HG03060 (cell line): ENCODE data around the gene MICU2.

ENCODE experiments used
- ATAC-seq: cut with Tn5 transposase; IDR thresholded peaks from one replicate; pipeline ENCODE4 v1.9.1; 2021; ENCODE audit warnings: low read depth, moderate number of reproducible peaks; ENCODE audit not compliant: unreplicated experiment

Gene MICU2

DNA sequence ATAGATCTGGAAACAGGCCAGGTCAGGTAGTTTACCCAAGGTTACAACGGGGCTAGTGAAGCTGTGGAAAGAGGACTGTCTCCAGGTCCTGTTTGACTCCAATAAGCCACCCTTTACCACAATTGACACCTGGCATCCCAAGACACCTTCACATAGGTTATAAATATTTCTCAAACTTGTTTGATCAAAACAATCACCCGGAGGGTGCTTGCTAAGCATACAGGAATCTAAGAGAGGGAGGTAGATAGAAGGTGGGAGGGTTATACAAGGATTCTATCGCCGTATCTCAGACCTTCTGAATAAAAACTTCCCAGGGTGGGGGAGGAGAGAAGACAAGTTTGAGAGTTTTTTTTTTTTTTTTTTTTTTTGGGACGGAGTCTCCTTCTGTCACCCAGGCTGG lies 55.4 kb downstream of the MICU2 start:
- no peak for ATAC-seq

DNA sequence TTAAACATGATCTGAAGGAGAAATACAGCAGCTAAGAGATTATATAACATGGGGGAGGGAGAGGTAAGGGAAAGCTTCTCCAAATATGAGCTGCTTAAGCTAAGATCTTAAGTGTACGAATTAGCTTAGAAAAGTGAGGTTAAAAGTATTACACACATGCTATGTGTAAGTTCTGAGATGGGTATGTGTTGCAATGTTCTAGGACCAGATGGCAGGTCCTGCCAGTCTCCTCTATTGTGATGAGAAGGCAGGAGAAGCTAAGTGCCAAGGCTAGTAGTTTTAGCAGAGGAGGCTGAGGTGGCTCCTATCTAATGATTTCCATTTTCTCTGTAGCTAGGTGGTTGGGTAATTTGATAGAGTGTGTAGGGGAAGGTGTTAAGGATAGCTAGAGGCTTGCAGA lies 57.6 kb downstream of the MICU2 start:
- ATAC-seq, result no peak

DNA sequence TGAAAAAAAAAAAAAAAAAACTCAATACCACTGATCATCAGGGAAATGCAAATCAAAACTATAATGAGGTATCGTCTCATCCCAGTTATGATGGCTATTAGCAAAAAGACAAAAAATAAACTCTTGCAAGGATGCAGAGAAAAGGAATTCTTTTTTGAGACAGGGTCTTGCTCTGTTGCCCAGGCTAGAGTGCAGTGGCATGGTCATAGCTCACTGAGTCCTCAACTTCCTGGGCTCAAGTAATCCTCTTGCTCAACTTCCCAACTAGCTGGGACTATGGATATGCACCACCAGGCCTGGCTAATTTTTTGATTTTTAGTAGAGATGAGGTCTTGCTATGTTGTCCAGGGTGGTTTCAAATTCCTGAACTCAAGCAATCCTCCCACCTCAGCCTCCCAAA lies 59.5 kb downstream of the MICU2 start:
- ATAC-seq, result no peak

DNA sequence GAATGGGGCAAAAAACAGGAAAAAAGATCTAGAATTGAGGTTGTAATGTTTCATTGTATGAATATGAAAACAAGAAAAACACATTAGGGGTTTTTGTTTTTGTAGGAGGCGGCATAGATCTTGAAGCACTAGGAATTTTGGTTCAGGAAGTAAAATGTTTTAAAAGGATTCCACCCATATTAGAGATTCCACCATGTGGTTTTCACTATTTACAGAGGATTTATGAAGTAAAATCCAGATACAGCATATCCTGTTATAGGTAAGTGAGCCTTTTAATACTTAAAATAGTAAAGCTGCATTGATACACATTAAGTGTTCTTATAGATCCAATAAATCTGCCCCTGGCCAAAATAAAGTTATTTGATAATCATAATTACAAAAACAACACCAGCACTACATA lies 61.4 kb downstream of the MICU2 start:
- ATAC-seq, result no peak

DNA sequence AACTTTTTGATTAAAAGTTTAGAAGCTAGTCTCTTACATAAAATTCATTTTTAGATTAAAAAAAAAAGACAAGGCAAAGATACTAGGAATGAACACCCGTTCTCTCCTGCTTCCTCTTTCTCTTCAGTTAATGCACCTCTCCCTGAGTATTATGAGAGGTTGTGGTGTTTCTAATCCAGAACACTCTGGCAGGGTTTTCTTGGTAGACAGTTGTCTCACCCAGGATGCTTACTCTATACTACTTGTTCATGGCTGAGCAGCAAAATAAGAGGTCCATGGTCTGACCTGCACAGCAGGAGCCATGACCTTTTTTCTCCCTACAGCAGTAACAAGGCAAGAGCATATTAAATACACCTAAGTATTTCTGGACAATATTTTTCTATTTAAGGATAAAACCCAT lies 62.0 kb downstream of the MICU2 start:
- no peak for ATAC-seq

DNA sequence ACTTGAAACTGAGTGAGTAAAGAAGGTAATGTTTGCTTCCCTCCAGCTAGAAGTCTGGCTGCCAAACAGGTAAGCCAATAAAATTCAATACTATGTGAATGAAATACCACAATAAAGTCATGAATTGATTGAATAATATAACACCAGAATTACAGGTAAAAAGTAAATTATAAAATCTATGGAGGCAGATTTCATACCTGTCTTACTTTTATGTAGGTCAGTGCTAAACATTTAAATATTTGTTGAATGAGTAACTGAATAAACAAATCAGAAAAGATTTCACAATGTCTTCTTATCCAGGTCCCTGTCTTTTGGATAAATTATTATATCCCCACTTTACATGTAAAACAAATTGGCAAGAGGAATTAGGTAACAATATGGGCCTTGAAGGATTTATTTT lies 62.7 kb downstream of the MICU2 start:
- ATAC-seq, result no peak

DNA sequence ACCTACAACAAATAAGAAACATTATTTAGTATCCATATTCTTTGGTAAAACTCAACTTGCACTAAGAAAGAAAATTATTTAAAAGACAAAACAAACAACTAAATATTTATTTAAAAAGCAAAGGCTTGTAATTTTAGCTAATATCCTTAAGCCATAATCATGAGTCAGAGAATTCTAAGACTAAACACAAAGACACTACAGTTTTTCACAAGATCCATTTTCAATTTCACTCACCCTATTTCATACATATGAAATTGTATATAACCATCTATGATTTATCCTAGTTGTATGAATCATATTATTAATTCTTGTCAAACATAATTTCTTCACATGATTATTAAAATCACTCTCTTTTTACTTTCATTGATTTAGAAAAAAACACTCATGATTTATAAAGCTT lies 64.3 kb downstream of the MICU2 start:
- no peak for ATAC-seq

DNA sequence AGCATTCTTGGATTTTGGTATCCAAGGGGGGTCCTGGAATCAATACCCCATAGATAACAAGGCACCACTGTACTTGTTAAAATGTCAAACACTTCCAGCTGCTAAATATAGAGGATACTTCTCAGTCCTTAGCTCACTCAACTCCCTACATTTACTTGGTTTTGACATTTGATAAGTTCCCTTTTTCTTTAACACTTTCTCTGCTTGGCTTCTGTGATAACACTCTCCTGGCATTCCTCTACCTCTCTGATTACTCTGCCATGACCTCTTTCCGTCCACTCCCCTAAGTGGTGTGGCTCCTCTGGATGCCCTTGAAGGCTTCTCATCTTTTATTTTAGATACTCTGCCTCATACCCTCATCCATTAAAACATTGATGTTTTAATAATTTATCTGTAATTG lies 65.2 kb downstream of the MICU2 start:
- ATAC-seq, result no peak

DNA sequence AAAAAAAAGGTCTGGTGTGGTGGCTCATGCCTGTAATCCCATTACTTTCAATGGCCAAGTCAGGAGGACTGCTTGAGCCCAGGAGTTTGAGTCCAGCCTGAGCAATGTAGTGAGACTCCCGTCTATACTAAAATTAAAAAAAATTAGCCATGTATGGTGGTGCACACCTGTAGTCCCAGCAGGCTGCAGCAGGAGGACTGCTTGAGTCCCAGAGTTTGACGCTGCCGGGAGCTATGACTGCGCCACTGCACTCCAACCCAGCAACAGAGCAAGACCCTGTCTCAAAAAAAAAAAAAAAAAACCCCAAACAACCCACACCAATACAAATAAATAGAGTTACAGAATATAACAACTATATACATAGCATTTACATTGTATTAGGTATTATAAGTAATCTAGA lies 65.7 kb downstream of the MICU2 start:
- ATAC-seq, result no peak

DNA sequence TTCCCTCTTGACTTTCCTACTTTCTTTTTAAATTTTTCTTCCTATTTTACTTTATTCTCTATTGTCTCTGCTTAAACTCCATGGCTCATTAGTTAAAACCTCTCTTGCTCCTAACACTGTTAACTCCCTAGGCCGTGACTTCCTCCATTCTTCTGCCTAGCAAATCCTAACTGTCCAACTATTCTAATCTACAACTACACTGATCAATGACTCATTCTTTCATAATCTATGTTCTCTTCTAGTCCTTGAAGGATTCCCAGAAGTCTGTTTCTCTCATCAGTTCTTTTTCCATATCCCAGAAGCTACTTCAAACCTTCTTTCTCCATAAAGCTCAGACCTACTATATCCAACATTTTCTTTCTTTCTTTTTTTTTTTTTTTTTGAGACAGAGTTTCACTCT lies 66.9 kb downstream of the MICU2 start:
- no peak for ATAC-seq

DNA sequence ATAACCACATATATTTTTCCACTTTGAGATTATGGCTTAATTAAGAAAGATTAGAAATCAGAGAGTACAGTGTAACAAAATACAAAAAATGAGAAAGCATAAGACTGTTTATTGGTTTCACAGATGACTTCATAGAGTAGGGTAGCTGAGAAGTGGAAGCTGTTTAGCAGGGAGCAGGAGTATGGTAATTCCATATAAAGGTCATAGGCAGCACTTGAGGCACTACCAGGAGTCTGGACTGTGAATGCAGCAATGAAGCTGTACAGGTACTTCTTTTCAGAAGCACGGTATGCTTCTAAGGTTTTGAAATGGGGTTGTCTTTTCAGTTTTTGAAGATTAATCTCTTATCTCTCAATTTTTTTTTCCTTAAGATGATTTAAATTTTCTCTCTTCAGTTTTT lies 69.2 kb downstream of the MICU2 start:
- no peak for ATAC-seq

DNA sequence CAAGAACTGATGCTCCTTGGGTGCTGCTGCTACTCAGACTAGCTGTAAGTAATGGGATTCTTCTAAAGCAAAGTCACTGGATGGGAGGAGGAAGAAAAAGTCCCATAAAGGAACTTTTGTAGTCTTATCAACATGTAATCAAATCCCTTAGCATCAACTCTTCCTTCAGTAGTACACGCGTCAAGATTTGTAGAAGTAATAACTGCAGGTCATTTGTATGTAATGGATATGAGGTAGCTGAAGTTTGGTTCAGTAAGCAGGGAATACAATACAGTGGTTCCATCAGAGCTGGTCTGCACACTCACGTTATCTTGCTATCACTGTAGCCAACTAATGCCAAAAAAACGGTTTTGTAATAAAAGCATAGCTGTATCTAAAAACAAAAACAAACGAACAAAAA lies 72.5 kb downstream of the MICU2 start:
- ATAC-seq, result no peak

DNA sequence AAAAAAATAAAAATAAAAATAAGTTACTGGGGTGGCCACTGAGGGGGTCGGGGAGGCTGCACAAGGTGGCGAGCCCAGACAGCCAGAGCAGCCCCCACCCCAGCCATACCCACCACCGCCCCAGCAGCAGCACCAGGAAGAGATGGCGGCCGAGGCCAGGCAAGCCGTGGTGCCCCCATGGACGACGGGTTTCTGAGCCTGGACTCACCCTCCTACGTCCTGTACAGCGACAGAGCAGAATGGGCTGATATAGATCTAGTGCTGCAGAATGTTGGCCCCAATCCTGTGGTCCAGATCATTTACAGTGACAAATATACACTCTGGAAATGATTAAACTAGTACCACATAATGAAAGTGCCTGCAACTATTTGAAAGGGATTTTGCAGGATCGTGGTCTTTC lies 73.3 kb downstream of the MICU2 start:
- ATAC-seq, result no peak

DNA sequence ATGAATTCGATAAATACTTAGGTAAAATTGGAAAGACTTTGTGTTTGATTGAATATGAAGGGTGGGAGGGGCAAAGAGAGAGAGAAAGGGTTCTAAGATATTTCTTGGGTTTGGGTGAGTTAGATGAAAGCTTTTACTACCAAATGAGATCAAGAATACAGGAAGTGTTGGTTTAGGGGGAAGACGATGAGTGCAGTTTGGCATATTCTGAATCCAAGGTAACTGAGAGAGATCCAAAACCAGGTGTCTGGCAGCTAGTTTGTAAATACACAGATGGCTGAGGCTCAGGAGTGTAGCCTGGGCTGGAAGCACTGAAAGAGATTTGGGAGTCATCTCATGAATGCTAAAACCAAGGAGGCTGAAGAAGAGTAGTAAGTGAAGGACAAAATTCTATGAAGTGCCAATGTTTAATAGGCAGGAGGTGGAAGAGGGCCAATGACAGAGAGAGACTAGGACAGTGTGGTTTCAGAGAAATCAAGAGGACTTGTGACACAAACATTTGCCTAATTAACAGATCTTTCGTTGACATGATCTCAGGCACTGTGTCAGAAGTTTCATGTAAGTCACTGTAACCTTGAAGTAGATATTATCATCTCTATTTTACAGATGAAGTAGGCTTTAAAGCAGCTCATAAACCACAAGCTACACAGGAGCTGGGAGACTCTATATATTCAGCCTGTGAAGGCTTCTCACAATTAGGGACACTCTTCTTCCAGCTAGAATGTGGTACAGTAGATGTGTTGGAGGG lies 74.7 kb downstream of the MICU2 start:
- ATAC-seq, result no peak

DNA sequence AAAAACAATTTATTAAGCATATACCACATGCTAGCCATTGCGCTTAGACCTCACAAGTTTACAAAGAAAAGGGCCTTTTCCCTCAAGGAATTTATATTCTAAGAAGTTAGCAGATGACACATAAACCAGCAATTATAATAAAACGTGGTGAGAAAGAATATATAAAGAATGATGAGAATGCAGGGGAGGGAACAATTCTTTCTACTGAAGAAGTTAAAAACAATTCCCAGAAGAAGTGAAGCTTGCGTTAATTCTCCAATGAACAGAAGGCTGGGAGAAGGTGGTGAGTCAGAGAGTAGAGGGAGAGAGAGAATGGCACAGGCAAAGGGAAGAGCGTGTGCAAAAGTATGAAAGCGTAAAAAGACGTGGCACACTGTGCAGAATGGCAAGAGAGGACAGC lies 75.4 kb downstream of the MICU2 start:
- no peak for ATAC-seq

DNA sequence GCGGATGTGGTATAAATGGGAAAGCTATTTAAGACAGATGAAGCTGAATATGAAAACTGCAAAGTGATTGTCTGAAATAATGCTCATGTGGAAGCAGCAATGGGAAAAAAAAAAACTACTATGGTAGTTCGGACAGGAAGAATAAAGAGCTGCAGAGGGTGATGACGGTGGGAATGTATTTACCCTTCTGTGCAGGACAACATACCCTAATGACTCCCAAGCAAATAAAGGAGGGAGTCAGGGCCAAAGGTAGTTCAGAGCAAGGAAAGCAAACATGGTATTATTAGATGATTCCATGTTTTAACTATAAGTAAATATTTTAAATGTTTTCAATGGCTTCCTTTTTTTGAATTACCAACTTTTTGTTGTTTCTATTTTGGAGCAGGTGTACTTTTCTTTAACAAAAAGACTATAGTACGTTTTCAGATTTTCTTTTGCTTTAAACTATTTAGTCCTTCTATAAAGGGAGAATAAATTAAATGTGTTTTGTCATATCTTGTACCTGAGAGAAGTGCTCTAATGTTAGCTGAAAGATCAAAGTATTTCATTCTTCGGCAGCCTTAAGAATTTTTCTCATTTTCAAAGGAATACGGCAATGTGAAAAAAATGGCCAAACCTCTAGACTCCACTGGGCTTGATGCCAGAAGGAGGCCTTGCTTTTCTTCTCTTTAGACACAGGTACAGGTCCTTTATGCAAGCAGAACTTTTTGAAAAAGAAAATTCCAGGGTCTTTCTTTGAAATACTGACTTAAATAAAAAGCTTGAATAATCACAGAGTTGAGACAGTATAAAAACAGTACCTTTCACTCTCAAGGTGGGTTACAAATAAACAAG lies 77.0 kb downstream of the MICU2 start:
- ATAC-seq, result no peak

DNA sequence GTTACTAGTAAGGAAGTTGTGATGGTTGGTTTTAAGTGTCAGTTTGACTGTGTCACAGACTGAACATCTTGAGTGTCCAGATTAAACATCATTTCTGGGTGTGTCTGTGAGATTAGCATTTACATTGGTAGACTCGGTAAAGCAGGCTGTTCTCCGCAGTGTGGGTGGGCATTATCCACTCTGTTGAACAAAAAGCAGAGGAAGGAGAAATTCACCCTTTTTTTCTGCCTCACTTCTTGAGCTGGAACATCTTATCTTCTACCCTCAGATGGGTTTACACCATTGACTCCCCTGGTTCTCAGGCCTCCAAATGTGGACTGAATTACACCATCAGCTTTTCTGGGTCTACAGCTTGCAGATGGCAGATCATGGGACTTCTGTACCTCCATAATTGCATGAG lies 81.1 kb downstream of the MICU2 start:
- ATAC-seq, result no peak

DNA sequence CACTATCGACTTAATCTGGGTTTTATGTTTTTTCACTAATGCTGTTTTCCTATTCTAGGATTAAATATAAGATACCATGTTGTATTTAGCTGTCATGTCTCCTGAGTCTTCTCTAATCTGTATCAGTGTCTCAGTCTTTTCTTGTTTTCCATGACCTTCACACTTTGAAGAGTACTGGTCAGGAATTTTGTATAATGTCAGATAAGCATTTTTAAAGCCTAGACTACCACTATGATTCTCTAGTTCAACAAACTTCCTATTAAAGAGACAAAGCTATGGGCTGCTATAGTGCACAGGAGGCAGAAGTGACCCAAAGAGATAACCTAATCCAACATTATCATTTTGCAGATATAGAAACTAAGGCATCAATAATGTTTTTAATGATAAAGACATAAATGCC lies 81.8 kb downstream of the MICU2 start:
- no peak for ATAC-seq

DNA sequence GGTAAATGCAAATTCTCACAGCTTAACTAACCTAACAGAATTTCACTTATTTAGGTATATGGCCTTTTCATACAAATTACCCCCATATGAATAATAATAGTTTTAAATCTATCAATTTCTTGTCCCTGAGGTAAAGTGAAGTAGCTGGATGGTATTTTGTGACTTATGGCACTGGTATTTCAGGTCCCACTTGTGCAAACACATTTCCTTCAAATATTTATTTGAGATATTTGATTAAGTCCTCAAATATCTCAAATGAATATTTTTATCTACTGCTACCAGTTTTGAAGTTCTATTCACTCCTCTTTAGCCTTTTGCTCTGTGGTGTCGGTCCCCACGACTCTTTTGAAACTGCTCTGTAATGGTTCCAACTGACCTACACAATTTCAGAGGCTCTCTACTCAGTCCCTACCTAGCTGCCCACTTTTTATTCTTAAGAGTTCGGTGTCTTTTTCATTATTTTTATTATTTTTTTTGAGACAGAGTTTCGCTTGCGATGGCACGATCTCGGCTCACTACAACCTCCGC lies 85.3 kb downstream of the MICU2 start:
- ATAC-seq, result no peak

DNA sequence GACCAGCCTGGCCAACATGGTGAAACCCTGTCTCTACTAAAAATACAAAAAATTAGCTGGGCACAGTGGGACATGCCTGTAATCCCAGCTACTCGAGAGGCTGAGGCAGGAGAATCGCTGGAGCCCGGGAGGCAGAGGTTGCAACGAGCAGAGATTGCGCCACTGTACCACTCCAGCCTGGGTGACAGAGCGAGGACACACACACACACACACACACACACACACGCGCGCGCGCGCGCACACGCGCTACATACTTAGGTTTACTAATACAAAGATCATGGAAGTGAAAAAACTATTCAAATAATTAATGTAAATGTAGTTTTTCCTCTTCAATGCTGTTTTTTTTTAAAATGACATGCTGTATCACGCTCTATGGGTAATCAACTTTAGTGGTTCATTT lies 86.4 kb downstream of the MICU2 start:
- ATAC-seq, result no peak

DNA sequence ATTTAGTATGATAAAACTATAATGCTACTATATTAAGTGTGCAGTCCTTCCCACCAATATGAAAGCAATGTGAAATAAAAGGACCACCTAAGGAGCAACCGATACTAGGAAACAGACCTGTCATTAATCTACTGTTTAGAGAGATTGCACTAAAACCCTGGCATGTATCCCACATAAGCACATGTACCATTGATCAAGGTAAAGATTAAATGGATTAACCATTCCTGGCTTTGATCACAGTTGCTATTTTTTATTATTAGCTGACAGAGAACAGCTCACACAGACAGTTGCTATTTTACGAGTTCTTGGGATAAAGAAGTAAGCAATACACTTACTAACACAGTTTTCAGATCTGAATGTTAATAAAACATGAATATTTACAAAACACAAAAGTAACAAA lies 87.2 kb downstream of the MICU2 start:
- ATAC-seq, result no peak

DNA sequence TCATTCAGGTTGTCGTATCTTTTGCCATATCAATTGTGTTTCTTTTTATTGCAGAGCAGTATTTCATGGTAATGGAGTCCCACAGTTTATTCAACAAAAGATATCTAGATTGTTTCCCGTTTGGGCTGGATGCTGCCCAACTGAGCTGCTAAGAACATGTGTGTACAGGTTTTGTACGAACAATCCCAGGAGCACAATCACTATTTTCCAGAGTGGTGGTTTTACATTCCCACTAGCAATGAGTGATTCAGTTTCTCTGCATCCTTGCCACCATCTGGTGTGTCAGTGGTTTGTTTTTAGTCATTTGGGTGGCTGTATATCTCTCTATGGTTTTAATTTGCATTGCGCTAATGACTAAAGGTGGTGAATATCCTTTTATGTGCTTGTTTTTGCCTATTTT lies 92.1 kb downstream of the MICU2 start:
- no peak for ATAC-seq
